T-helper 22 cell (primary cell): Measurements from ENCODE around the gene ANKS6.

ENCODE experiments used
- DNase-seq: peaks from one replicate; pipeline ENCODE4 v3.0.0-alpha.2; 2020; ENCODE audit warnings: low read depth

ANKS6 gene

GRCh38 chr9:98732801-98733200 lies 63.6 kb downstream of the ANKS6 start:
- no peak for DNase-seq

GRCh38 chr9:98732091-98732490 lies 64.3 kb downstream of the ANKS6 start:
- no peak for DNase-seq

- DNase-seq: no peak
Observed at GRCh38 chr9:98730871-98731270, 65.5 kb downstream of the ANKS6 start.

GRCh38 chr9:98728500-98728899 lies 67.9 kb downstream of the ANKS6 start:
- DNase-seq: no peak

- no peak for DNase-seq
Observed at GRCh38 chr9:98727428-98727827, 68.9 kb downstream of the ANKS6 start.

GRCh38 chr9:98726735-98727134 lies 69.6 kb downstream of the ANKS6 start:
- DNase-seq: no peak

GRCh38 chr9:98724810-98725530 lies 71.4 kb downstream of the ANKS6 start:
- no peak for DNase-seq

GRCh38 chr9:98721643-98722042 lies 74.7 kb downstream of the ANKS6 start:
- DNase-seq: no peak

- DNase-seq: no peak
Observed at GRCh38 chr9:98720402-98720801, 76.0 kb downstream of the ANKS6 start.

- no peak for DNase-seq
Observed at GRCh38 chr9:98719055-98719454, 77.3 kb downstream of the ANKS6 start.

- no peak for DNase-seq
Observed at GRCh38 chr9:98714833-98715232, 81.5 kb downstream of the ANKS6 start.

GRCh38 chr9:98712987-98713386 lies 83.4 kb downstream of the ANKS6 start:
- DNase-seq: no peak

- no peak for DNase-seq
Observed at GRCh38 chr9:98709968-98710965, 86.1 kb downstream of the ANKS6 start.

GRCh38 chr9:98708933-98709911 lies 87.1 kb downstream of the ANKS6 start, which contains the start of gene GABBR2:
TSS of gene GABBR2 (minus strand) at chr9:98708935. CDS start at chr9:98708737, 198 bp downstream.
- DNase-seq: no peak

- no peak for DNase-seq
Observed at GRCh38 chr9:98708103-98708932, 88.0 kb downstream of the ANKS6 start.

- DNase-seq: no peak
Observed at GRCh38 chr9:98707166-98708102, 88.9 kb downstream of the ANKS6 start.

GRCh38 chr9:98706651-98707165 lies 89.6 kb downstream of the ANKS6 start:
- no peak for DNase-seq

GRCh38 chr9:98702835-98703380 lies 93.4 kb downstream of the ANKS6 start:
- no peak for DNase-seq

GRCh38 chr9:98702340-98702739 lies 94.0 kb downstream of the ANKS6 start:
- DNase-seq: no peak
